Heart left ventricle (tissue), 16 donors: ENCODE measurements around the gene MRPL55. TPM values are rescaled to one million over a fixed set of nuclear protein-coding genes. Genes with fewer than 3 reads are reported as not detected.

Experiments
- ATAC-seq, 4 donors: fragments of 200-7000 bp; cut with Tn5 transposase; one replicate each; pipeline ENCODE4 v1.9.1; 2020 to 2022; ENCODE audit warnings: moderate library complexity in 4 of 4, mild to moderate bottlenecking in 3 of 4, moderate number of reproducible peaks in 1 of 4
- DNase-seq, 5 donors: peaks; one replicate each; pipeline ENCODE4 v3.0.0-alpha.2; 2020
- H3K27ac ChIP-seq, 12 donors: fragments of 200-600 bp; sonication (generic) in 4 of 12; one replicate each; pipeline versions ENCODE4 v1.5.0 to v1.8.0; 2016 to 2022; ENCODE audit warnings: mild to moderate bottlenecking in 2 of 12
- H3K27me3 ChIP-seq, 9 donors: fragments of 200-600 bp; sonication (generic) in 2 of 9; one replicate each; pipeline versions ENCODE4 v1.5.1 to v1.8.0; 2016 to 2022; ENCODE audit warnings: mild to moderate bottlenecking in 3 of 9
- H3K36me3 ChIP-seq, 9 donors: fragments of 200-600 bp; sonication (generic) in 2 of 9; one replicate each; pipeline versions ENCODE4 v1.5.0 to v1.8.0; 2018 to 2022; ENCODE audit warnings: mild to moderate bottlenecking in 2 of 9
- H3K4me1 ChIP-seq, 12 donors: fragments of 200-600 bp; sonication (generic) in 4 of 12; one replicate each; pipeline versions ENCODE4 v1.5.0 to v1.8.0; 2016 to 2022; ENCODE audit warnings: mild to moderate bottlenecking in 3 of 12
- H3K4me3 ChIP-seq, 12 donors: fragments of 200-600 bp; sonication (generic) in 4 of 12; one replicate each; pipeline versions ENCODE4 v1.5.0 to v1.8.0; 2017 to 2022; ENCODE audit warnings: mild to moderate bottlenecking in 9 of 12, moderate library complexity in 4 of 12
- H3K9me3 ChIP-seq, 12 donors: fragments of 200-600 bp; sonication (generic) in 4 of 12; one replicate each; pipeline versions ENCODE4 v1.5.0 to v1.8.0; 2016 to 2022; ENCODE audit warnings: mild to moderate bottlenecking in 1 of 12
- POLR2A ChIP-seq, 2 donors: fragments of 450-650 bp; IDR thresholded peaks; one replicate each; pipeline ENCODE4 v1.6.1; 2017; ENCODE audit warnings: antibody characterized with exemption in 2 of 2, mild to moderate bottlenecking in 2 of 2, moderate library complexity in 2 of 2
- WGBS, 4 donors: extraction: QIAGEN DNeasy Blood & Tissue Kit in 2 of 4; methylation state at CpG; one replicate each; pipeline versions ENCODE4 v1.1.5 to v1.1.7; 2013 to 2018; 5-methylcytosine and 5-hydroxymethylcytosine counted together
- intact Hi-C, 10 donors: fragments of 100-400 bp; cut with DNase I; formaldehyde crosslinking; loops; one replicate each; pipeline versions ENCODE4 v1.11.1 to v1.14.2; 2022
- polyA plus RNA-seq, 2 donors: library from polyadenylated mRNA; stranded (reverse); fragments of 200-250 nt; gene quantifications; one replicate each; pipeline ENCODE4 v1.2.3, GENCODE V29; 2013
- total RNA-seq, 9 donors: library from RNA; depleted of rRNA in 2 of 9; stranded (reverse); fragments of >200 nt in 2 of 9; fragmentation: NEBNext Ultra II Directional in 3 of 9; extraction: Animal tissue kit (Norgen Biotek cat#: 25700) in 3 of 9; gene quantifications; one replicate each; pipeline versions ENCODE4 v1.1.0 to v1.2.4, GENCODE V29; 2016 to 2023
- TF ChIP-seq, protein P1 (sequence below), 12 donors: fragments of 200-600 bp; sonication (generic) in 4 of 12; IDR thresholded peaks; one replicate each; pipeline versions ENCODE4 v1.5.0 to v1.8.0; 2018 to 2022; ENCODE audit warnings: antibody characterized with exemption in 12 of 12, mild to moderate bottlenecking in 5 of 12
- donor health status: ischemic (EF 13 %, LVEDD 7.1; RV severe dilation, severe dysfunction).
- donor health status: healthy with polysubstance abuse.
- donor health status: DM: no; HTN: yes; CAD: no.
- donor health status: DM: no; HTN: no; CAD: no.
- donor health status: ischemic (EF 25% LVEDD 6.9; RV normal size, moderate dysfunction).
- donor health status: ischemic (EF 25% LVEDD 5.7; RV mildly dilated, moderate dysfunction).
- donor health status: healthy.
- donor health status: DM: yes; HTN: yes; CAD: no.
- donor health status: ischemic (EF 35%, LVEDD 5.7; RV mildly dilated, moderate dysfunction).
- donor health status: nonischemic (EF 11% LVEDD 7.7; RV severe dilation, severe dysfunction).
- donor health status: DM: yes; HTN: yes; CAD: no.
- donor health status: PGD.
- donor health status: ischemic (EF 29% LVEDD 5.4; RV normal size, mild dysfunction).
- donor health status: nonischemic (EF 23%, LVEDD 6.1; RV moderate dilation, normal function).

Gene MRPL55
- total and polyA plus RNA-seq, 11 donors: 35.5 to 141 (median 55.1) TPM

DNA sequence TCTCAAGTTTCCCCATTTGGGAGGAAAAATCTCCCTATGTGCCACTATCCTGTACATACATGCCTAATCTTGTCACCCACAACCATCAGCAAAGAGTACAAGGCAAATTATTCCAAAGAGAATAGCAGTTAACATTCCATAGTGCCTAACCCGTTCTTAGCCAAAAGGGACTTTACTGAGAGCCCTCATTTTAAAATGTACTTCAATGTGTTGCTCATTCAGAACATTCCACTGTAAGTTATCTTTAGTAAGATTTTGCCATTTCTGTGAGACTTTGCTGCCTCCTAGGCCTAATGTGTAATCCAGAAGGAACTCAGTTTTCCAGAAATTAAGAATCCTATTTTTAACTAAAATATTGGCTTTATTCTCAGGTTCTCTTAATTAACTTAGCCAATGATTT, 11.3 kb upstream of the MRPL55 start:
- Histone ChIP-seq H3K27me3 (no peaks in the 10 kb centered on the region), H3K4me3 (no peak overlapping the region), H3K9me3 (peaks cover 0 to 3% (median 0%) of the 10 kb centered on the region in 12 donors), H3K27ac (no peak overlapping the region), H3K36me3 (no peaks in the 10 kb centered on the region), H3K4me1 (no peaks in the 10 kb centered on the region)
- DNase-seq: no peak
- TF ChIP-seq POLR2A (IDR thresholded peaks at IDR 0.05): no peak
- TF ChIP-seq, protein P1, sequence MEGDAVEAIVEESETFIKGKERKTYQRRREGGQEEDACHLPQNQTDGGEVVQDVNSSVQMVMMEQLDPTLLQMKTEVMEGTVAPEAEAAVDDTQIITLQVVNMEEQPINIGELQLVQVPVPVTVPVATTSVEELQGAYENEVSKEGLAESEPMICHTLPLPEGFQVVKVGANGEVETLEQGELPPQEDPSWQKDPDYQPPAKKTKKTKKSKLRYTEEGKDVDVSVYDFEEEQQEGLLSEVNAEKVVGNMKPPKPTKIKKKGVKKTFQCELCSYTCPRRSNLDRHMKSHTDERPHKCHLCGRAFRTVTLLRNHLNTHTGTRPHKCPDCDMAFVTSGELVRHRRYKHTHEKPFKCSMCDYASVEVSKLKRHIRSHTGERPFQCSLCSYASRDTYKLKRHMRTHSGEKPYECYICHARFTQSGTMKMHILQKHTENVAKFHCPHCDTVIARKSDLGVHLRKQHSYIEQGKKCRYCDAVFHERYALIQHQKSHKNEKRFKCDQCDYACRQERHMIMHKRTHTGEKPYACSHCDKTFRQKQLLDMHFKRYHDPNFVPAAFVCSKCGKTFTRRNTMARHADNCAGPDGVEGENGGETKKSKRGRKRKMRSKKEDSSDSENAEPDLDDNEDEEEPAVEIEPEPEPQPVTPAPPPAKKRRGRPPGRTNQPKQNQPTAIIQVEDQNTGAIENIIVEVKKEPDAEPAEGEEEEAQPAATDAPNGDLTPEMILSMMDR (IDR thresholded peaks at IDR 0.05): no peak
- no peak for ATAC-seq
- 75 to 95% (median 80%) methylated on average over 1 of the region's 1 CpG for WGBS, 4 donors
- intact Hi-C loops: loop anchor here in 1 of 10 donors (10.0 kb wide), 1 partner anchor 54 kb away; no protein-coding TSS in a partner anchor

DNA sequence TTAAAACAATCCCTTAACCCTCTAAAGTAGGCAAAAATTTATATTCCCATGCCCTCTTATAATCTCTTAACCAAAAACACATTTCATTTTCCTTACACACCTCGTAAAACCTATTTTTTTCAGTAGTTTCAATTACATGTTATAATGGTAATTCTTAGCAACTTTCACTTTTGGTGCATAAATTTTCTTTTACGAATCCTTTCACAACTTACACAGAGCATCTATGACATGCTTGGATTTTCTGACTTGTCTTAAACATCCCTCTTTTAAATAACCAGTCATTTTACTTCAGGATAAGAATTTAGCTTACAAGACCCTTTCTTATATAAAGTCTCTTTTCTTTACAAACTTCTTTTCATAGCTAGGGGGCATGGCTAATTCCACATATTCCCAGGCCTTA, 8.9 kb upstream of the MRPL55 start:
- no peak for DNase-seq
- H3K9me3 ChIP-seq: peaks cover 0 to 3% (median 0%) of the 10 kb centered on the region in 12 donors

DNA sequence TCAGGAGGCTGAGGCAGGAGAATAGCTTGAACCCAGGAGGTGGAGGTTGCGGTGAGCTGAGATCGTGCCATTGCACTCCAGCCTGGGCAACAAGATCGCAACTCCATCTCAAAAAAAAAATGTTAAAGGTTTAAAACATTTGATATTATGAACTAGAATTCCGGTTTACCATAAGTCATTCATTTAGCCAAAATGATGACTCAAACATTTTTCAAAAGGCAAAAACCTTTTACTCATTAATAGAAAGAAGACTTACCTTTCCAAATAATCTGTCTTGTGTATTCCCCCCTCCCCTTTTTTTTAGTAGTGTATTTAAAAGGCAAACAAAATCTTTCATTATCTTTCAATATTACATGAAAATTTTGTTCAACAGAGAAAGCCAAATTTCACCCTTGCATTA, 8.2 kb upstream of the MRPL55 start:
- Histone ChIP-seq H3K4me3 (no peak overlapping the region), H3K27me3 (no peaks in the 10 kb centered on the region), H3K4me1 (no peaks in the 10 kb centered on the region), H3K36me3 (no peaks in the 10 kb centered on the region), H3K9me3 (peaks cover 0 to 3% (median 0%) of the 10 kb centered on the region in 12 donors), H3K27ac (no peak overlapping the region)
- DNase-seq (no peak), ATAC-seq (no peak)
- TF ChIP-seq, protein P1 (IDR thresholded peaks at IDR 0.05): no peak
- no peak for TF ChIP-seq POLR2A (IDR thresholded peaks at IDR 0.05)
- 96 to 99% (median 97%) methylated on average over 4 of the region's 4 CpGs for WGBS, 4 donors
- intact Hi-C loops: no loop called here

More for the DNA sequence above, 8.9 kb upstream of the MRPL55 start:
- H3K27ac ChIP-seq: no peak overlapping the region
- intact Hi-C loops: no loop called here
- H3K4me3 ChIP-seq: no peak overlapping the region
- WGBS, 4 donors: 71 to 83% (median 77%) methylated on average over 2 of the region's 2 CpGs
- TF ChIP-seq POLR2A (IDR thresholded peaks at IDR 0.05): no peak
- TF ChIP-seq, protein P1 (IDR thresholded peaks at IDR 0.05): no peak
- H3K27me3 ChIP-seq: no peaks in the 10 kb centered on the region
- no peak for ATAC-seq
- no peaks in the 10 kb centered on the region for H3K36me3 ChIP-seq
- H3K4me1 ChIP-seq: no peaks in the 10 kb centered on the region

DNA sequence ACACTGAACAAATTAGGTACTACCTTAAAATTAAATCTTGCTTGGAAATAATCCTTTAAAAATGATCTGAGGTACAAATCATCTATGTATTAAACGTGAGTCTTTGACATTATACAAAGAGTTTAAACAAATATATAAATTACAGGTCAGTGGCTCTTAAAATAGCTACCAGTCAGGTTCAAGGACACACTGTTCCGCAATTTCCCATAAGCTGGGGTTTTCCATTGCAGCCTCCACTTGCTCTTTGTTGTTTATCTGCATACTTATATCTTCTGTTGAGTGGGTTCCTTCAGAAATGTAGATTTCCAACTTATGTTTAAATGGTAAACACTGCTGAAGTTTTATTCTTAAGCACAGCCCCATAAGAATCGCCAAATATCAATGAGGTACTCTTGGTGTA, 5.7 kb upstream of the MRPL55 start:
- no peak overlapping the region for H3K27ac ChIP-seq
- peaks cover 0 to 8% (median 6%) of the 10 kb centered on the region in 12 donors for H3K4me1 ChIP-seq
- no peaks in the 10 kb centered on the region for H3K36me3 ChIP-seq
- intact Hi-C loops: no loop called here
- peaks cover 0 to 3% (median 0%) of the 10 kb centered on the region in 12 donors for H3K9me3 ChIP-seq
- no peak for TF ChIP-seq POLR2A (IDR thresholded peaks at IDR 0.05)
- TF ChIP-seq, protein P1 (IDR thresholded peaks at IDR 0.05): no peak
- WGBS, 4 donors: 73 to 80% (median 78%) methylated on average over 3 of the region's 3 CpGs
- ATAC-seq (no peak), DNase-seq (no peak)
- H3K4me3 ChIP-seq: no peak overlapping the region
- H3K27me3 ChIP-seq: no peaks in the 10 kb centered on the region
